Stimulated activated CD4-positive, alpha-beta T cell treated with anti-CD3 and anti-CD28 coated beads, Interleukin-1b, Interleukin-23, amount 100 ng/mL, for 1 hour (primary cell): Measurements from ENCODE around the gene KDM4C.

Experiments used
- DNase-seq, 2 donors: peaks; one replicate each; pipeline ENCODE4 v3.0.0-alpha.2; 2020; ENCODE audit warnings: low read depth in 2 of 2

Gene KDM4C

GRCh38 chr9:7097785-7098752 is 340.3 kb downstream of the KDM4C start:
- DNase-seq: no peak

DNA sequence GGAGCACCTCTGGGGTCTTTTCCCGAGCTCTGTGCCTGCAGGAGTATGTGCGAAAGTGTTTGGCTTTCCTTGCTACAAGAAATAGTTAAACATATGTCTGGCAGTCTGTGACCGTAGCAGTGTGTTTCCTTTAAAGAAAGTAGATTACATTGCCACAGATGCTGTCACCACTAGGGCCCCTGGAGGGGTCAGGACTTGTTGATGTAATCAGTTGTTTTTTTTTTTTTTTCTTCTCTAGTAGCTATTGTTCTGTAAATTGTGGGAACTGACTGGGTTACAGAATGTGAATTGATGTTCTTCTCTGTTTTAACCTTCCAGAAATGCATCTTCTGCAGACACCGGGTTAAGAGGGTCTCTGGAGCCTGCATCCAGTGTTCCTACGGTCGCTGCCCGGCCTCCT is 345.6 kb downstream of the KDM4C start:
- no peak for DNase-seq

GRCh38 chr9:7103771-7104170 is 346.0 kb downstream of the KDM4C start:
- DNase-seq: no peak

DNA sequence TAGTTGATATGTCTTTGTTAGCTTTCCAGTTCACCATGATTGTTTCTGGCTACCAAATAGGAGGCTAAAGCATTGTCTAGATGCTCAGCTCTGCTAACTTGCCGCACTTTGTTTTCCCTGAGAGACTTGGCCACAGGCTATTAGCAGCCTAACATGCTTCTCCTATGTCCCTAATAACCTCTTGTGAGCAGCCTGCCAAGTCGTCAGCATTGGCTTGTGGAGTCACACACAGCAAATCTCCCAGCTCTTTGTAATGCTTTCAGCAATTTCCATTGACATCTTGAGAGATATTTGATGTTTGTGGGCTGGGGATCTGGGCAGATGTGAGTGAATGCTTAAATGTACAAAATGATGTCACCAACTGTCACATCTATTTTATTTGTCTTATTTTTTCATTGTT is 346.9 kb downstream of the KDM4C start:
- no peak for DNase-seq

DNA sequence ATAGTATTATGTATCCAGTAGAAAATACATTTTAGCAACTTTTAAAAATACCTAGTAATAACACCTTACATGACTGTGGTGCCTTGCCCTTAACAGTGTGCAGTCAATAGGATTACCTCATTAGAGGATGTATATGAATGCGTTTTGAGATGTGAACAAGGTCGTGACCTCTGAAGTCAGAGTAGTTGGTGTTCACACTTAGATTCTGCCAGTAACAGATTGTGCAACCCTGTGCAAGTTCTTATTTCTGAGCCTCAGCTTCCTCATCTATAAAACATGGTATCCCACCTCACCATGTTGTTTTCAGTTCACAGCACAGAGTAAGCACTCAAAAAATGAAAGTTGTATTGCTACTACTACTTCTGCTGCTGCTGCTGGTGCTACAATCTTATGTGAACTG is 347.3 kb downstream of the KDM4C start:
- DNase-seq: no peak

- DNase-seq: no peak
These were observed 351.2 kb downstream of the KDM4C start for GRCh38 chr9:7108936-7109335.

GRCh38 chr9:7111413-7111812 is 353.6 kb downstream of the KDM4C start:
- DNase-seq: no peak

GRCh38 chr9:7115606-7116005 is 357.8 kb downstream of the KDM4C start:
- DNase-seq: no peak

GRCh38 chr9:7117676-7118561 is 360.1 kb downstream of the KDM4C start:
- DNase-seq: no peak

DNA sequence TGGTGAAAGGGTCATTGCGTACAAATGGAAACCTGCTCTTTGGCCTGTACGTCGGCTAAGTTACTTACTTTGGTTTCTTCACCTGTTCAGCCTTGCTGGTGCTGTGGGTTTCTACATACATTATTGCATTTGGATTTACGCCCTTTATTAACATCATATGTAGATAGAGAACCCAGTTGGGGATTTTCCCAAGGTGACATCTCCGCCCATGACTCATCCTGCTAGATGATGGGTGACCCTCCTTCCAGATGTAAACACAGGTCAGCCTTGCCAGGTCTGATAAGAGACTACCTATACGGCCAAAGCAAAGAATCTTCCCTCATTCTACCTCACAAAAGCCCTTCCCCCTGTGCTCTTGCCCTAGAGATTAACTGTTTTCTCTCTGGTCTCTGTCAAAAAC is 360.9 kb downstream of the KDM4C start:
- no peak for DNase-seq

DNA sequence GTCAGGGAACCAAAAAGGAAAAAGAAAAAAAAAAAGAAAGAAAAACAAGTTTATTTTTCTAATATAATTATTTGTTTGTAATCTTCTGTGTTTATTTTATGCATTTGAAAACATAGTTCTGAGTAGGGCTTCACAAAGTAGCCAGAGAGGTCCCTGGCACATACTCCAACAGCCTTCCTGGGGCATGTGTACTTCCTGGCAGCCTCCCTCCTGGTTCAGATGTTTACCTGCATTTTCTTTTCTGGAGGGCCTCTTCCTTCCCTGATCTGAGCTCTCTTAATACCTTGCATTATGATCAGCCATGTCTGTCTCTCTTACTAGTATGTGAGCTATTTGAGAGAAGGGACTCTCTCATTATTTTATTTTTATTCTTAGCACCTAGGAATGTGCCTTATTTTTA is 361.8 kb downstream of the KDM4C start:
- no peak for DNase-seq

- DNase-seq: no peak
These were observed 363.3 kb downstream of the KDM4C start for GRCh38 chr9:7121055-7121454.

- DNase-seq: no peak
These were observed 363.9 kb downstream of the KDM4C start for GRCh38 chr9:7121664-7122063.

GRCh38 chr9:7123743-7124142 is 366.0 kb downstream of the KDM4C start:
- DNase-seq: no peak

GRCh38 chr9:7125231-7125630 is 367.5 kb downstream of the KDM4C start:
- DNase-seq: no peak

DNA sequence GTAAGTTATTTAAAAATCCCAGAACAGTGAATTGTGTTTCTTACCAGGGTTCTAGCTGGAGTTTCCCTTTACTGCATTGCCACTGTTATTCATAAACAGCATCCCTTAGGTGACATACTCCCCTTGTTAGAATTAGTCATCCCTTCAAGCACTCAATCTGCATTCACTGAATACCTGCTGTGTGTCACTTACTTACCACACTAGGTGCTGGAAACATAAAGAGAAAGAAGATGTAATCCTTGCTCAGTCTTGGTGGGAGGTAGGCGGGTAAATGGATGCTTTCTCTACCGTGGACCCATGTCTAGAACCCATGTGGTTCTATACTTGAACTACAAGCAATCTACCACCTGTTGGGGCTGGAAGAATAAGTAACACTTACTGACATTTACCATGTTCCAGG is 371.6 kb downstream of the KDM4C start:
- DNase-seq: no peak

- no peak for DNase-seq
These were observed 372.6 kb downstream of the KDM4C start for GRCh38 chr9:7130266-7130820.

DNA sequence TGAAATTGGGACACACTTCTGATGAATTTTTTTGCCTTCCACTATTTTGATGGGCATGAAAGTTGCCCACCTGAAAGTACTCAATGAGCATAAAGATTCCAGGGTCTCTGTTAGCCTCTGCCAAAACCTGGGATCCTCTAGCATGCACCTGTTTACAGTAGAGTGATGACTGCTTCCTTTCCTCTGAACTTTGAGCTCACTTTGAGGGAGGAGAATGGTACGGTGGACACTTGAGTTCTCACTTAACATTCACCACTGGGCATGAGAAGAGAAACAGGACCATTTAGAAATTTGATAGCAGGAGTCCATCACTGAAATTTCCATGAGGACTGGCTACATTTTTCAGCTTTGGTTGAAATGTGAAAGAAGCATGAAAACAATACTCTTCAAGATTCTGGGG is 374.8 kb downstream of the KDM4C start:
- DNase-seq: no peak

- no peak for DNase-seq
These were observed 378.0 kb downstream of the KDM4C start for GRCh38 chr9:7135735-7136134.

DNA sequence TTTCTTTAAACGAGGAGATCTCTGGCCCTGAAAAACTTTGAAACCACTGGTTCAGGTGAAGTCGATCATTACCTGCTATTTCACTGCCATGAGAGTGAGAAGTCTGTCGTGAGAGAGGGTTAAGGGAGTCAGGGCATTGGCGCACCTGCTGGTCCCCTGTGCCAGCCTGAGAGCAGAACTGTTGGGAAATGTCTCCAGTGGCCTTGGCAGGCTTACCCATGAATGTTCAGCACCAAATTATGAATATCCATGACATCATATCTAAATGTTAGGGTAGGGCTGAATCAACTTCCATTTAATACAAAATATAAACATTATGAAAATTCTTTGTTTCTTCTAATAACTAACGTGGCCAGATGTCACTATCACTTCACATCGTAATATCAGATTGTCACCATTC is 379.3 kb downstream of the KDM4C start:
- no peak for DNase-seq

DNA sequence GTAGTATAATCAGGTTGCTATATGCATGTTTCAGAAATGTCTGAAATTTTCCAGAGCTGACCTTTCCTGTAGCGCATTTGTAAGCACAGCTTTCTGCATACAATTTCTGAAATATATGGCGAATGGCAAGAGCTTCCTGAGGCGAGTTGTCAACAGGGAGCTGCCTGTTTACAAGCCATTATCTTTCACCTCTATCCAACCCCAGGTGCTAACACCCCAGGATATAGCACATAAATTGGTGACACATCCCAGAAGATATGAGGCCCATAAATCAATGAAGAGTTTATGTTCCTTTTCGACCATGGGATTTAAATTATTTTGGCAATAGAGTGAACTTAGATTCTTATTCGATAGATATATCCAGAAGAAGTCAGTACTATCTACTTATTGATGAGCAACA is 379.8 kb downstream of the KDM4C start:
- DNase-seq: no peak

- no peak for DNase-seq
These were observed 382.1 kb downstream of the KDM4C start for GRCh38 chr9:7139886-7140285.
